SW 1271 (cell line): Measurements from ENCODE around the gene SPINT2.

Experiments used
- DNase-seq, 2 experiments: peaks; one replicate each; lab custom pipeline; 2025; lab: John Stamatoyannopoulos, UW

The SPINT2 gene

DNA sequence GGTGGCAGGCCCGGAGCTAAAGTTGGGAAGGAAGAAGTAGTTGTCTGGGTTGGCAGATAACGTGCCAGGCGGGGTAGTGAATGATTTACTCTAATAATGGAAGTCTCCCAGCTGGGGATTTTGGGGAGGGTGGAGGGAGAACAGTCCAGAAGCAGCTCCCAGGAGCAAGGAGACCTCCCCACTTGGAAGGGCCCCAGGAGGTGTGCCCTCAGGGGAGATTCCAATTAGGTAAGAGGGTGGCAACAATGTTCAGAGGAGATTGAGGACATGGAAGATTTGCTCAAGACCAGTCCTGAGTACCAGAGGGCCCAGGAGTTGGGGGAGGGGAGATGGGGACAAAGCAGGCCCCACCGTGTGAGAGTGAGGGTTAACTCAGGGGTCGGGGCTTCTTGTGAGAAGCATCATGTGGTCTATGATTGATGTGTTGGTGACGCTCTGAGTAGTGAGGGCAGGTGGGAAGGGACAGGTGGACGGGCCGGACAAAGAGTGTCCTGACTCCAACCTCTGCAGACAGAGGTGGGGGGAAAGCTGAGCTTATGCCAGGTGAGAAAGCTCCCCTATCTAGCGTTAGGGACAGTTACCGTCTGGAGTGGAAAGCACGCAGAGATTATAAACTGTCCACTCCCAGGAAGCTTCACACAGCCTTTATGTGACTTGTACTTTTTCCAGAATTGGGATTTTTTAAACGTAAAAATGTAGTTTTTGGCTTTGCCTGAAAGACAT lies 3.5 kb downstream of the SPINT2 start:
- no peak for DNase-seq

DNA sequence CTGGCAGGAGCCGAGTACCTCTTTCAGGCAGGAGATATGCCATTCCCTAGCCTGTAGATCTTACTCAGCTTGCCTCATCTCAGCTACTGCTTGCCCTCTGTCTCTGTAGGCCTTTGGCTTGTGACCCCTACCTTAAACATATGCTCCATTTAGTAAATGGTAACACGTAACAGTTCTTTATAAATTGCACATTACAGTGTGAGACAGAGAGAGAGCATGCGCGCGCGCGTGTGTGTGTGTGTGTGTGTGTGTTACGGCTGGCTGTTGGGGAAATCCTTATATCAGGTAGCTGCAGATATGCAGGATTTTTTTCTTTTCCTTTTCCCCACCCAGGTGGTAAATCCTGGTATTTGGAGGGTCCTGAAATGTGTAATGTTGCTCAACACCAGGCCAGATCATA lies 4.2 kb downstream of the SPINT2 start:
- DNase-seq: no peak

DNA sequence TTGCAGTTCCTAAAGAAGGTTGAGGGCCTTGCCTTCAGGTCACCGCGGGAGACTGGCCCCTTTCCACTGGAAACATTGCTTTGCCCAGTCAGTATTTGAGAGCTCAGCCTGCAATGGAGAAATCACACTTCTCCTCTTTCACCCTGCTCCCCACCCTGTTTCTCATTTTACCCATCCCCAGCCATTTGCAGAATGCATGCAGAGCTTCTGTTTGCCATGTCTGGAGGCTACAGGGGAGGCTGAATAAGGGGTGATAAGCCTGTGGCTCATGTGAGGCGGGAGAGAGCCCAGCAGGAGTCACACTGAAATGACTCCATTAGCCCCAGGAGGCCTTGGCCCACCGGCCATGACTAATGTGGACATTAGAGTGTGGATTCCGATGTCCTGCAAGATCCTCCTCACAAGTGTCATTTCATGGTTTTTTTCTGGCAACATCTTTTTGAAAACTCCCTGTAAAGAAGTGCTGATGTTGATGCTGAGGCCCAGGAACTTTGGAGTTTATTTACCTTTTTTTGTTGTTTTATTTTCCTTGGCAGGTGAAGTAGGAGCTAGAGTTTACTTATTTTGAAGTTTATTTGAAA lies 6.3 kb downstream of the SPINT2 start:
- no peak for DNase-seq

DNA sequence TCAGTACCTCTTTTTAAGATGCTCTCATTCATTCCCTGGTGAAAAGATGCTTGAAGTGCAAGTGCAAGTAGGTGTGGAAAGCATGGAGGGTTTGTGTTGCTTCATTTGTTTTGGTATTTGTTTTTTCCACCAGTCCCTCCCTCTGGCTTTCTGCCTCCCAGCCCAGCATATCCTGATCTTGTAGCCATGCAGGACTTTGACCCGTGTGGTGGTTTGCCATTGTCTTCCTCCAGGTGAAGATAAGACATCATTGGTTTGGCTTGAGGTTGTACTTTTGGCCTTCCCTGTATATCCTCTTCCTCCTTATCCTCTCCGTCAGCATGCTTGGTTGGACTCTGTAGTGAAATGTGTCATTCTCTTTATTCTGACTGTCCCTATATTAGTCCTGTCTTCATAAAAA lies 9.1 kb downstream of the SPINT2 start:
- no peak for DNase-seq

- no peak for DNase-seq
These were observed 10.4 kb downstream of the SPINT2 start for GRCh38 chr19:38274739-38275138.

DNA sequence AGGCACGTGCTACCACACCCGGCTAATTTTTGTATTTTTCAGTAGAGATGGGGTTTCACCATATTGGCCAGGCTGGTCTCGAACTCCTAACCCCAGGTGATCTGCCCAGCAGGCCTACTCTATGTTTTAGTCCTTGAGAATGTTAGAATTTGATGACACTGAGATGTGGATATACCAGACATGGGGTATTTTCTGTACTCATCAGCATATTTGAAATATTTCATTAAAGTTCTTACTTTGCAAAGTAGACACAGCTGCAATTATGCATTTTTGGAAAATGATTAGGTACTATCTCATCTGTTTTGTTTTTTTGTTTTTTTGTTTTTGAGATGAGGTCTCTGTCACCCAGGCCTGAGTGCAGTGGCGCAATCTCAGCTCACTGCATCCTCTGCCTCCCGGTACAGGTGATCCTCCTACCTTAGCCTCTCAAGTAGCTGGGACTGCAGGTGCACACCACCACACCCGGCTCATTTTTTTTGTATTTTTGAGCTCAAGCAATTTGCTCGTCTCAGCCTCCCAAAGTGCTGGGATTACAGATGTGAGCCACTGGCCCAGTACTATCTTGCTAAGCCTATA lies 12.7 kb downstream of the SPINT2 start:
- DNase-seq: no peak

GRCh38 chr19:38277549-38277948 lies 13.2 kb downstream of the SPINT2 start:
- DNase-seq: no peak

GRCh38 chr19:38277969-38278680 lies 13.8 kb downstream of the SPINT2 start:
- DNase-seq: no peak

- DNase-seq: no peak
These were observed 14.4 kb downstream of the SPINT2 start for GRCh38 chr19:38278751-38279150.

DNA sequence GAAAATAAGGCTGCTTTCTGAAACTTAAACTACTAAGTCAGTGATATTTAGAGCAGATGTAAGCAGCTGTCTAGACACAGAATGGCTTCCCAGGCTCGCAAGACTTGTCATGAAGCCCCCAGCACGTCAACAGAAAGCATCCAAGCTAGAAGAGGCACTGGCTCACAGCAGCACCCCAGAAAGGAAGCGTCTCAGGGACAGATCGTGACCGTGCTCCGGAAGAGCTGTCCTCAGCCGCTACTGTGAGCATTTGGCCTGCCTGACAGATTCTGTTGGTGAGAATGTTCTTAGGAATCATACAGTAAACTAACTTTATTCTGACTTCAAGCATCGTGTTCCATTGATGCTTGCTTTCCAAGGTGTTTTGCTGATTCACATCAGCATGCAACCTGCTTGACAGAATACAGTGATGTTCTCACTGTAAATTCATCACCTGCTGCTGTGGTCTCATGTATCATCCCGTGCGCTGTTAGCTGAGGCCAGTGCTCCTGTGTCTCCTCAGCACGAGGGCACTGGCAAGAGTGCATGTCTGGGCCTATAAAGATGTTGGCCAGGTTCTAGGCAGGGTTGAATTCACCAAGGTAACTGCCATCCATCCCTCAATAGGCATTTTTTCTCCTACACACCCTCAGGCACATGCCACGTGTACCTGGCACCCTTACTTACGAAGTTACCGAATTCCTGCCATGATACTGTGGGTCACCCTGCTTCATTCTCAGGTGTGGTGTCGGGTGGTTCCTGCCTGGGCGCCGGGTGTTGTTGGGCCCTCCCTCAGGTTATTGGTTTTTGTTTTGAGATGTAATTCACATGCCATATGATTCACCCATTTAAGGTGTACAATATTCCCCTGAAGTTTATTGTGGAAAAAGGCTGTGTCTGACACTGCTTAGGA lies 15.9 kb downstream of the SPINT2 start:
- no peak for DNase-seq

- DNase-seq: no peak
These were observed 17.6 kb downstream of the SPINT2 start for GRCh38 chr19:38281811-38282566.

- no peak for DNase-seq
These were observed 18.9 kb downstream of the SPINT2 start for GRCh38 chr19:38283271-38283670.

DNA sequence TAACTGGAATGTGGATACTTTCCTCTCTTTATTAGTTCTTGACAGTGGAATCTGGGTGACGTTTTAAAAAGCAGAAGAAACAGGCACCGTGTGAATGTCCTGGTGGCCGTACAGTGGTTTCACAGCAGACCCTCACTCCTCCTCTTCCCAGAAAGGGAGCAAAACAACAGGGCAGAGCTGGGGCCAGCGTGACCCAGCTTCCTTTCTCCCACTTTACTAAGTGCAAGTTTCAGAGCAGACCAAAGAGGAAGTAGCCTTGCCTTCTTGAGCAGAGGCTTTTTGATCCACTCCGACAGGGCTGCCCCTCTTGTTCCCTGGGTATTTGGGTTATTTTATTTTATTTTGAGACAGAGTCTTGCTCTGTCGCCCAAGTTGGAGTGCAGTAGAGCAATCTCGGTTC lies 20.0 kb downstream of the SPINT2 start:
- DNase-seq: no peak

DNA sequence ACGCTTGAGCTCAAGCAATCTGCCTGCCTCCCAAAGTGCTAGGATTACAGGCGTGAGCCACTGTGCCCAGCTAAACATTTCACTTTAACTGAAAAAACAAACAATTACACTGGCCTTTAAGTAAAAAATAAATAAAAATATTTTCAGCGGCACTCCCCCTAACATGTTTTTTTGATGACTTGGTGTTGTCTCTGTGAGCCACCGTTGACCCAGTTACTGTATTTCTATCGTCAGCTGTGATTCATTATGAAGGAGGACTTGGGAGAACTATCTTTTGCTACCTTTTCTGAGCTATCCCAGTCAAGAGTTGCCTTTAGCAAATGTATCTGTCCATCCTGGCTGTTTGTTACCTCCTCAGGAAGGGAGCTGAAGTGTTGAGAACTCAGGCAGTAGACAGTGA lies 21.2 kb downstream of the SPINT2 start:
- DNase-seq: no peak

DNA sequence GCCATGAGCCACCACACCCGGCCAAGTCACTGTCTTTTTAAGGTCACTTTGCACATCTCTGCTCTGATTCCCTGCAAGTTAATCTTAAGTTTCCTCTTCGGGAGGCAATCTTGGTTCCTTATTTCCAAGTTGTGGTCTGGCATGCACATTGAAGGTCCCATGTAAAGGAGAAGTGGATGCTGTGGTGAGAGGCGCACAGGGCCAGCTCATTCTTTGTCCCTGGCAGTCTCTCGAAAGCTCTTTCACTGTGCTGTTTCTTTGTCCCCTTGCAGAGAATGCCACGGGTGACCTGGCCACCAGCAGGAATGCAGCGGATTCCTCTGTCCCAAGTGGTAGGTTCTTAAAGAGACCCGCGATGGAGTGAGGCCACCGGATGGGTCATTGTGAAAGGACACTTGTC lies 23.2 kb downstream of the SPINT2 start:
- DNase-seq: no peak

- no peak for DNase-seq
These were observed 23.9 kb downstream of the SPINT2 start for GRCh38 chr19:38288123-38288855.

DNA sequence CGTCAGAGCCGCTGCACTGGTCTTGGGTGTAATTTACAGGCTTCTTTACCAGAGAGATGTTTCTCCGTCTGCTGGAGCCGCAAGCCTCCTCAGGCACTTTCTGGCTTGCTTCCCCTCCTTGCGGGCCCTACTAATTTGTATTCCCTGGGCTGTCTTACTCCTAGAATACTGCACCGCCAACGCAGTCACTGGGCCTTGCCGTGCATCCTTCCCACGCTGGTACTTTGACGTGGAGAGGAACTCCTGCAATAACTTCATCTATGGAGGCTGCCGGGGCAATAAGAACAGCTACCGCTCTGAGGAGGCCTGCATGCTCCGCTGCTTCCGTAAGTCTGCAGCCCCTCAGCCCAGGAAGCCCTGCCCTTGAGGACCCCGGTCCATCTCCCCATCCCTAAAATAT lies 25.6 kb downstream of the SPINT2 start:
- no peak for DNase-seq

DNA sequence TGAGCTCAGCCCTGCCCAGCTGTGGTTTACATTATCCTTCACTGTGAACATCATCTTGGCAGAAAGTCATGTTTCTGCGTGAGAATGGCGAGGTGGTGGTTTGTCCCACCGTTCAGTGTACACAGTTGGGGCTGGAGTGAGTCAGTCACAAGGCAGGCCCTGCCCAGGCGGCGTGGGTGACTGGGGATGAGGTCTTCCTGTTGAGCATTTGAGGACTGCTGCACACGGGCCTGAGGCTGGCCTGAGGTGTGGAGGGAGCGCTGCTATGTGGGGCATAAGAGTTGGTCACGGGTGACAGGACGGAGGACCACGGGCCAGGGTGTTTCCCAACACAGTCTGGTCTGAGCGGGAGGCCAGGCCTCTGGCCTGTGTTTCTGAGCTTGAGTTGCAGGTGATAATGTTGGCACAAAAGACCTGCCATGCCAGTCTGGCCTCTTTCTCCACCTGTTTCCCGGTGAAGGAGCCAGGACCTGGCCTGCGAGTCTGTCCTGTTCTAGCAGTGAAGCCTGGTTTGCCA lies 26.3 kb downstream of the SPINT2 start:
- DNase-seq: no peak

GRCh38 chr19:38291855-38292254 lies 27.5 kb downstream of the SPINT2 start:
- DNase-seq: no peak

GRCh38 chr19:38293281-38293680 lies 28.9 kb downstream of the SPINT2 start:
- no peak for DNase-seq
